ENCODE data around the gene ARL5A.

- TF ChIP-seq CTCF (IDR thresholded peaks at IDR 0.05) (no peak), POLR2A (IDR thresholded peaks at IDR 0.05) (no peak)
Observed at GRCh38 chr2:151855111-151855510, 26.9 kb upstream of the ARL5A start.
